Spleen (tissue), 7 donors: ENCODE measurements around the gene CREM.

ENCODE experiments used
- POLR2A ChIP-seq, 3 donors: fragments of 450-650 bp; IDR thresholded peaks; one replicate each; pipeline ENCODE4 v1.5.1; 2017; ENCODE audit warnings: antibody characterized with exemption in 3 of 3, mild to moderate bottlenecking in 1 of 3
- TF ChIP-seq, protein P1 (sequence below), 11 experiments: fragments of 200-600 bp in 7 of 11; fragments of 450-650 bp in 4 of 11; sonication (generic) in 4 of 11; IDR thresholded peaks in 8 of 11; conservative IDR thresholded peaks in 3 of 11; 1 replicate in 7 of 11; 2 replicates in 4 of 11; pipeline versions ENCODE4 v1.4.0 to v1.8.0; 2016 to 2021; ENCODE audit warnings: antibody characterized with exemption in 11 of 11, inconsistent platforms in 4 of 11, mild to moderate bottlenecking in 1 of 11
- donor health status: DM: no; HTN: no; CAD: no; lungs with moderate emphysema.
- donor health status: DM: no; HTN: no; CAD: no.
- donor health status: DM: no; HTN: no; CAD: no.

DNA sequence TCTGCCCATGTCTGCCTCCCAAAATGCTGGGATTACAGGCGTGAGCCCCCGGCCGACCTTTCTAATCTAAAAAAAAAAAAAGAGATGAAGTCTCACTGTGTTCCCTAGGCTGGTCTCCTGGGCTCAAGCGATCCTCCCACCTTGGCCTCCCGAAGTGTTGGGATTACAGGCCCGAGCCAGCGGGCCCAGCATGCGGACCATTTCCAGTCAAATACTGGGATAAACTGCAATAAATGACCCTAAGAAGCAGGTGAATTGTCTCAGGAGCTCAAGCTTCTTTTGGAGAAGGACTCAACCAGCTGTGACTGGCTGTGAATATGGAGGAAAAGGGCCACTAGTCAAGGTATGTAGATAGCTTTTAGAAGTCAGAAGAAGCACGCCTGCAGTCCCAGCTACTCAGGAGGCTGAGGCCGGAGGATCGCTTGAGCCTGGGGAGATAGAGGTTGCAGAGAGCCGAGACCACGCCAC is 550 bp upstream of the CREM start:
- TF ChIP-seq POLR2A (IDR thresholded peaks at IDR 0.05): no peak
- TF ChIP-seq, protein P1, sequence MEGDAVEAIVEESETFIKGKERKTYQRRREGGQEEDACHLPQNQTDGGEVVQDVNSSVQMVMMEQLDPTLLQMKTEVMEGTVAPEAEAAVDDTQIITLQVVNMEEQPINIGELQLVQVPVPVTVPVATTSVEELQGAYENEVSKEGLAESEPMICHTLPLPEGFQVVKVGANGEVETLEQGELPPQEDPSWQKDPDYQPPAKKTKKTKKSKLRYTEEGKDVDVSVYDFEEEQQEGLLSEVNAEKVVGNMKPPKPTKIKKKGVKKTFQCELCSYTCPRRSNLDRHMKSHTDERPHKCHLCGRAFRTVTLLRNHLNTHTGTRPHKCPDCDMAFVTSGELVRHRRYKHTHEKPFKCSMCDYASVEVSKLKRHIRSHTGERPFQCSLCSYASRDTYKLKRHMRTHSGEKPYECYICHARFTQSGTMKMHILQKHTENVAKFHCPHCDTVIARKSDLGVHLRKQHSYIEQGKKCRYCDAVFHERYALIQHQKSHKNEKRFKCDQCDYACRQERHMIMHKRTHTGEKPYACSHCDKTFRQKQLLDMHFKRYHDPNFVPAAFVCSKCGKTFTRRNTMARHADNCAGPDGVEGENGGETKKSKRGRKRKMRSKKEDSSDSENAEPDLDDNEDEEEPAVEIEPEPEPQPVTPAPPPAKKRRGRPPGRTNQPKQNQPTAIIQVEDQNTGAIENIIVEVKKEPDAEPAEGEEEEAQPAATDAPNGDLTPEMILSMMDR (IDR thresholded peaks at IDR 0.05 in 8 of 11, conservative IDR thresholded peaks at IDR 0.05 in 3 of 11): no peak
